ENCODE results near the gene VRK1.

Gene VRK1

GRCh38 chr14:96915478-96915877 lies 118.3 kb downstream of the VRK1 start:
- no peaks in the 10 kb centered on the region for H3K27me3 ChIP-seq
- peaks cover 18 to 83% (median 60%) of the 10 kb centered on the region in 10 experiments for H3K4me1 ChIP-seq
- H3K9ac ChIP-seq, result no peak overlapping the region
- H4K20me1 ChIP-seq, result no peaks in the 10 kb centered on the region
- peaks cover 15 to 49% (median 28%) of the 10 kb centered on the region in 11 experiments; a peak in 19 of 22 replicates for H3K36me3 ChIP-seq
- H3K27ac ChIP-seq, result peak overlapping the region in 3 of 11 experiments; percentile 3 to 80 (median 9); a peak in 1 of 22 replicates
- peak overlapping the region in 3 of 10 experiments; percentile 8 to 30 (median 15); a peak in 1 of 20 replicates for H3K4me3 ChIP-seq
- TF ChIP-seq Cebpa-rat (IDR thresholded peaks at IDR 0.05), result no peak
- H3K9me3 ChIP-seq (replicated peaks in 1 of 11), result peaks cover 41 to 58% (median 47%) of the 10 kb centered on the region in 11 experiments
- H3K4me2 ChIP-seq, result no peak overlapping the region

DNA sequence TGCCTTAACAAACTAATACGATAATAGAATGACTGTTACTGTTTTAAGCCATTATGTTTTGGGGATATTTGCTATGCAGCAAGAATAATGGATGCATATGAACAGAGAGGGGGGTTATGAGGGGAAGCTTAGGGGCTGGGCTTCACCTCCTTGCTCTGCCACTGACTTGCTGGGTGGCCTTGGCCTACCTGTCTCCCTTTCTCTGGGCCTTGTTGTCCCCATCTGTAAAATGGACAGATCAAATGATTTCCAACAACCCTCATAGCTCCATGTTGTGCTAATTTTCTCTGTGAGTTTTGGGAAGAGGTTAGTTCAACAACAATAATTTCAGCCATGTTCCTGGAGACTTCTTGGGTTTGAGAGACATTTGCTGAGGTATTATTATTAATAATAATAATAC lies 119.6 kb downstream of the VRK1 start:
- no peak for TF ChIP-seq Cebpa-rat (IDR thresholded peaks at IDR 0.05)
- H3K4me3 ChIP-seq, result no peak overlapping the region
- peak overlapping the region in 3 of 11 experiments; percentile 52 to 80 (median 66); a peak in 4 of 22 replicates for H3K27ac ChIP-seq

GRCh38 chr14:96917442-96917963 lies 120.3 kb downstream of the VRK1 start:
- H3K9ac ChIP-seq, result peak overlapping the region in 2 of 11 experiments; percentile 26 to 46; a peak in 4 of 22 replicates
- H3K4me1 ChIP-seq, result peaks cover 13 to 75% (median 50%) of the 10 kb centered on the region in 10 experiments
- H3K36me3 ChIP-seq, result peaks cover 15 to 56% (median 40%) of the 10 kb centered on the region in 11 experiments; a peak in 19 of 22 replicates
- H4K20me1 ChIP-seq, result no peaks in the 10 kb centered on the region
- H3K9me3 ChIP-seq (replicated peaks in 1 of 11), result peaks cover 51 to 65% (median 59%) of the 10 kb centered on the region in 11 experiments
- TF ChIP-seq Cebpa-rat (IDR thresholded peaks at IDR 0.05), result no peak
- H3K4me3 ChIP-seq, result no peak overlapping the region
- peak overlapping the region in 4 of 11 experiments; percentile 26 to 80 (median 59); a peak in 8 of 22 replicates for H3K27ac ChIP-seq
- H3K4me2 ChIP-seq, result peak overlapping the region in 8 of 11 experiments; percentile 6 to 80 (median 48); a peak in 14 of 22 replicates
- no peaks in the 10 kb centered on the region for H3K27me3 ChIP-seq

More for the DNA sequence above, 119.6 kb downstream of the VRK1 start:
- no peaks in the 10 kb centered on the region for H3K27me3 ChIP-seq
- 0 out of 22 replicates have a peak overlapping the region, but pooled peaks of 1 of the 11 experiments have one; percentile 26 for H3K9ac ChIP-seq
- no peaks in the 10 kb centered on the region for H4K20me1 ChIP-seq
- H3K4me2 ChIP-seq, result peak overlapping the region in 4 of 11 experiments; percentile 51 to 80 (median 70); a peak in 5 of 22 replicates
- peaks cover 44 to 61% (median 52%) of the 10 kb centered on the region in 11 experiments for H3K9me3 ChIP-seq (replicated peaks in 1 of 11)
- peaks cover 15 to 52% (median 33%) of the 10 kb centered on the region in 11 experiments; a peak in 19 of 22 replicates for H3K36me3 ChIP-seq
- peaks cover 19 to 82% (median 57%) of the 10 kb centered on the region in 10 experiments for H3K4me1 ChIP-seq

DNA sequence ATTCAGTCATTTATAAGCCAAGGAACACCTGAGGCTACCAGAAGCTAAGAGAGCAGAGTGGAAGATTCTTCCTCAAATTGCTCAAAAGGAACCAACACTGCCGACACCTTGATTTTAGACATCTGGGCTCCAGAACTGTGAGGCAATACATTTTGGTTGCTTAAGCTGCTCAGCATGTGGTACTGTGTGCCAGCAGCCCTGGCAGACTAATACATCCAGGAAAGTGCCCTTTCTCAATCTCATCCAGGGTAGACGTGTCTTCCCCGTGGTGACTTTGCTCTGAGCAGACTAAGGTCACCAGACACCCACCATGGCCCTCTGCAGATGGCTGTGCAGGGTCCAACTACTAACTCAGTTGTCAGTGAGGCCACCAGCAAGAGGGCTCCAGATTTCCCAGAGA lies 122.8 kb downstream of the VRK1 start:
- Histone ChIP-seq H3K4me2 (peak overlapping the region; percentile 27 to 80 (median 51); a peak in 21 of 22 replicates), H3K4me3 (no peak overlapping the region), H3K27ac (peak overlapping the region in 9 of 11 experiments; percentile 37 to 81 (median 55); a peak in 17 of 22 replicates), H4K20me1 (no peaks in the 10 kb centered on the region), H3K4me1 (peaks cover 13 to 69% (median 47%) of the 10 kb centered on the region in 10 experiments), H3K9me3 (replicated peaks in 1 of 11) (peaks cover 36 to 51% (median 43%) of the 10 kb centered on the region in 11 experiments), H3K9ac (peak overlapping the region in 6 of 11 experiments; percentile 5 to 64 (median 62); a peak in 8 of 22 replicates), H3K27me3 (no peaks in the 10 kb centered on the region), H3K36me3 (peaks cover 11 to 34% (median 29%) of the 10 kb centered on the region in 11 experiments; a peak in 18 of 22 replicates)
- TF ChIP-seq Cebpa-rat (IDR thresholded peaks at IDR 0.05), result peak in 4 of 11 experiments; percentile 33 to 73 (median 58); a peak in 5 of 22 replicates

GRCh38 chr14:96920820-96921219 lies 123.6 kb downstream of the VRK1 start:
- Histone ChIP-seq H4K20me1 (no peaks in the 10 kb centered on the region), H3K9me3 (replicated peaks in 1 of 11) (peaks cover 28 to 44% (median 35%) of the 10 kb centered on the region in 11 experiments), H3K27ac (peak overlapping the region in 9 of 11 experiments; percentile 37 to 81 (median 55); a peak in 17 of 22 replicates), H3K27me3 (no peaks in the 10 kb centered on the region), H3K4me3 (no peak overlapping the region), H3K4me2 (peak overlapping the region; percentile 27 to 80 (median 51)), H3K4me1 (peaks cover 13 to 77% (median 55%) of the 10 kb centered on the region in 10 experiments), H3K9ac (peak overlapping the region in 6 of 11 experiments; percentile 5 to 64 (median 62); a peak in 8 of 22 replicates), H3K36me3 (peaks cover 3 to 26% (median 21%) of the 10 kb centered on the region in 11 experiments; a peak in 16 of 22 replicates)
- no peak for TF ChIP-seq Cebpa-rat (IDR thresholded peaks at IDR 0.05)

DNA sequence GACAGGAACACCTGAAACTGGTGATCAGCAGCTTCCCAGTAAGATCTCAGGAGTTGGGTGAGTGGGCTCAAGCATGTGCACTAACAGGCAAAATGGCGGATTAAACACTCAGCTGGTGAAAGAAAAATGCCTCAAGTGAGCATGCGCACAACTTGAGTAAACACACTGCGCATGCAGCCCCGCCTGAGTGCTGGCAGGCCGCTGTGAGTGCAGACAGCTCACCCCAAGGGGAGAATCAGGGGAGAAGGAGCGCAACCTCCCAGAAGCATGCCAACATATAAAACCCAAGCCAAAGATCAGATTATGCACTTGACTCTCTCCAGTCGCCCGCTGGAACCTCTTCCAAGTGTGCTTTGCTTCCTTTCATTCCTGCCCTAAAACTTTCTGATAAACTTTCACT lies 125.8 kb downstream of the VRK1 start:
- no peaks in the 10 kb centered on the region for H4K20me1 ChIP-seq
- no peak overlapping the region for H3K4me3 ChIP-seq
- H3K27ac ChIP-seq, result no peak overlapping the region; a peak in 1 of 22 replicates
- H3K36me3 ChIP-seq, result peaks cover 0 to 18% (median 13%) of the 10 kb centered on the region in 11 experiments; a peak in 8 of 22 replicates
- no peaks in the 10 kb centered on the region for H3K27me3 ChIP-seq
- no peak for TF ChIP-seq Cebpa-rat (IDR thresholded peaks at IDR 0.05)
- no peak overlapping the region for H3K4me2 ChIP-seq
- peaks cover 13 to 75% (median 51%) of the 10 kb centered on the region in 10 experiments for H3K4me1 ChIP-seq
- no peak overlapping the region for H3K9ac ChIP-seq
- peaks cover 21 to 33% (median 25%) of the 10 kb centered on the region in 11 experiments for H3K9me3 ChIP-seq (replicated peaks in 1 of 11)

- no peaks in the 10 kb centered on the region for H3K27me3 ChIP-seq
- H3K36me3 ChIP-seq, result peaks cover 0 to 18% (median 12%) of the 10 kb centered on the region in 11 experiments; a peak in 8 of 22 replicates
- H3K4me1 ChIP-seq, result peaks cover 9 to 51% (median 30%) of the 10 kb centered on the region in 10 experiments
- H3K9me3 ChIP-seq (replicated peaks in 1 of 11), result peaks cover 21 to 33% (median 24%) of the 10 kb centered on the region in 11 experiments
- TF ChIP-seq Cebpa-rat (IDR thresholded peaks at IDR 0.05), result no peak
- H3K9ac ChIP-seq, result peak overlapping the region in 4 of 11 experiments; percentile 49 to 67 (median 56); a peak in 8 of 22 replicates
- H3K4me3 ChIP-seq, result no peak overlapping the region
- H3K4me2 ChIP-seq, result peak overlapping the region in 9 of 11 experiments; percentile 43 to 86 (median 74); a peak in 19 of 22 replicates
- H3K27ac ChIP-seq, result peak overlapping the region in 6 of 11 experiments; percentile 15 to 81 (median 70); a peak in 9 of 22 replicates
- no peaks in the 10 kb centered on the region for H4K20me1 ChIP-seq
Measured at GRCh38 chr14:96925422-96925821, 128.2 kb downstream of the VRK1 start.

GRCh38 chr14:96926001-96926400 lies 128.8 kb downstream of the VRK1 start:
- H3K4me2 ChIP-seq, result peak overlapping the region in 9 of 11 experiments; percentile 3 to 86 (median 74); a peak in 16 of 22 replicates
- H3K27ac ChIP-seq, result peak overlapping the region in 4 of 11 experiments; percentile 69 to 81 (median 74); a peak in 8 of 22 replicates
- peaks cover 3 to 45% (median 24%) of the 10 kb centered on the region in 10 experiments for H3K4me1 ChIP-seq
- H3K36me3 ChIP-seq, result peaks cover 0 to 19% (median 12%) of the 10 kb centered on the region in 11 experiments; a peak in 9 of 22 replicates
- TF ChIP-seq Cebpa-rat (IDR thresholded peaks at IDR 0.05), result no peak
- peaks cover 21 to 31% (median 24%) of the 10 kb centered on the region in 11 experiments for H3K9me3 ChIP-seq (replicated peaks in 1 of 11)
- peak overlapping the region in 3 of 11 experiments; percentile 54 to 67 (median 59); a peak in 5 of 22 replicates for H3K9ac ChIP-seq
- H3K27me3 ChIP-seq, result no peaks in the 10 kb centered on the region
- H3K4me3 ChIP-seq, result no peak overlapping the region
- H4K20me1 ChIP-seq, result no peaks in the 10 kb centered on the region

Data from BLaER1 treated with 17β-estradiol and CSF1 and Interleukin-3, amounts not matched to agents 10 nM and 100 nM (cell line).